Medulla oblongata (tissue), 1 donor: ENCODE data around the gene TP53RK.
"Not testable (repeated sequence)": the region's sequence is repeated elsewhere in the genome, so short reads cannot be mapped to it uniquely, and the experiment has no call there.

Source experiments
- DNase-seq: peaks from one replicate; pipeline ENCODE4 v3.0.0-alpha.2; 2015; ENCODE audit errors: extremely low spot score

Gene TP53RK

DNA sequence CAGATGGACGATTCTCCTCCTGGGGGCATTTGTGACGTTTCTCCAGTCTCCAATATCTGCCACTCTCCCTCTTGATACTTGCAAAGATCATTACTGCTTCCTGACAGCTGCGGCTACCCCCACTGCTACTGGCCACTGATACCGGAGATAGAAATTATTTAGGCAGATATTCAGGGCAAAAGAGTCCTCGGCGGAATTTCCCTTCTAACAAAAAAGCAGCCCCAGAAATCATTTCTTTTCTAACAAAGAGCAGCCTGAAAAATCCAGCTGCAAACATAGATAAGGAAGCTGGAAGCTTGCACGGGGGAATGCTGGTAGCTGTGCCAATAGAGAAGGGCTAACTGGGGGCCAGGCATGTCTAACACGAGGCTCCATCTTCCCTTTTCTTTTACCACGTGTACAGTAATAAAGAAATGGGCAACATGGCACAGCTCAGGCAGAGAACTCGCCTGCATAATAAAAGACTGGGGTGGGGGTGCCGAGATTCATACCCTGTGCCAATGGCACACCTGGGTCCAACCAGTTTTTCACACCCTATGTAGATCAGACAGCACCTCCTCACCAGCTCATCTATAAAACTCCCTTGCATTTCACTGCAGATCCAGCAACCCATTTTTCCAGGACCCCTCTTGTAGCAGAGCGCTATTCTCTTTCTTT, 6.1 kb downstream of the TP53RK start:
- DNase-seq, result no peak

DNA sequence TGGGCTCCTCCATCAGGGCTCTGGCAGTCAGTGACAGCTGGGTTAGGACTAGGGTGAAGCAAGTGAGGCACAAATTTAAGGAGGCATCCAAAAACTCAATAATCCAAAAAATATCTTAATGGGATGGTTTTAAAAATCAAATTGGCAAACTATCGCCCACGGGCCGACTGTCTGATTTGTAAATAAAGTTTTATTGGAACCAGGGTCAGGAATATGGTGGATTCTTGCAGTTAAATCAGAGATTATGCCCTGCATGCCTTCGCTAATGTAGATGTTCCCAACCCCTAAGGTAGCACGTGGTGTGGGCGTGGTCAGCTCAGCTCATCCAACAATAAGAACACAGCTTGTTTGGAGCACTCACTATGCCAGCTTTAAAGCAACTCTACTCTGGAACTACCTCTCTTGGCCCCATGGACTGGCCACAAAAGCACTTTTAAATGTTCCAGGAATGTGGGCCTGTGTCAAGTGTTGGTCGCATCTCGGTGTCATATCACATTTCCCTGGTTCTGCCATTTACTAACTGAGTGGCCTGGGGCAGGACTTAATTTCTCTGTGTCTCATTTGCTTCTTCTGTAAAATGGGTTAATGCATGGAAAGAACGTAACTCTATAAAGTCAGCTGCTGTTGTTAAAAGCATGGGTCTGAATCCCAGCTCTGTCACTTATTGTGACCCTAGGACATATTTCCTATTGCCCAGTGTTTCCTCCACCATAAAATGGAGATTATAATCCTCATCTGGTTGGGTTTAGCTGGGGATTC, 7.0 kb downstream of the TP53RK start:
- DNase-seq, result no peak

DNA sequence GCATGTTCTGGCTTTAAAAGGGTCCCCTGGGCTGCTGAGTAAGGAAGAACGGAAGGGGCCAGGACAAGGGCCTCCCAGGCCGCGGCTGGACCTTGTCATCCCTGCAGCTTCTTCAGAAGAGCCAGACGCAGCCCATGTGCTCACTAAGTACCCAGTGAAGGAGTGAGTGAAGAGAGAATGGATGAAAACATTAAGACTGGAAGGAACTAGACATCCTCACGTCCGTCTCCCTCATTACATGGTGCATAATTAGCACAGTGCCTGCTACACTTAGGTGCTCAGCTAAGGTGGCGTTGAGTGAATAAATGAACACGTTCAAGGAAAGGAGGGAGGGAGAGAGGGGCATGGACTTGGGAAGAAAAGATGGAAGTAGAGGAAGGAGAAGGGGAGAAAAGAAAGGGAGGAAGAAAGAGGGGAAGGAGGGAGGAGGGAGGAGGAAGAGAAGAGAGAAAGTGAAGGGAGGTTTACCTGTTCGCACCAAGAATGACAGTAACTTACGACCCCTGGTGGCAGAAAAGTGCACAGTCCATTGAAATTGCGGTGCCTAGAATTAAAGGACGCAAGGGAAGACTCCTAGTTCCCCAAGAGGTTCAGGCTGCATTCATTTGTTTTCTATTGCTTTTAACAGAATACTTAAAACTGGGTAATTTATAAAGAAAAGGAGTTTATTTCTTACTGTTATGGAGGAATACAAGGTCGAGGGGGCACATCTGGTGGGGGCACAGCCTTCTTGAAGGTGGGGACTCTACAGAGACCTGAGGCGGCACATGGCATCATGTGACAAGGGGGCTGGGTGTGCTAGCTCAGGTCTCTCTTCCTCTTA, 8.0 kb downstream of the TP53RK start:
- DNase-seq, result peak; percentile 88

DNA sequence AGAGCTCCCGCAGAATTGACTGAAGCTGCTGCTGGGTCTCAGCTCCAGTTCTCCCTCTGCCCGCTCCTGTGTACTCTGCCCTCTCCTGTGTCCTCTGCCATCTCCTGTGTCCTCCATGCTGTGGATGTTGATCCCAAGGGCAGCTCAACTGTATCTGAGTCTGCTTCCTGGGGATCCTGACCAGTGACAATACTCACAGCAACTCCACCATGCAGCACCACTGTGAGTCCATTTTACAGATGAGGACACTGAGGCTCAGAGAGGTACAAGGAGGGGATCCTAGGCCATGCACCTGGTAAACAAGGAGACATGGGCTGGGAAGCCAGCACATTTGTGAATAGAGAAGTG, 8.6 kb downstream of the TP53RK start:
- no peak for DNase-seq

DNA sequence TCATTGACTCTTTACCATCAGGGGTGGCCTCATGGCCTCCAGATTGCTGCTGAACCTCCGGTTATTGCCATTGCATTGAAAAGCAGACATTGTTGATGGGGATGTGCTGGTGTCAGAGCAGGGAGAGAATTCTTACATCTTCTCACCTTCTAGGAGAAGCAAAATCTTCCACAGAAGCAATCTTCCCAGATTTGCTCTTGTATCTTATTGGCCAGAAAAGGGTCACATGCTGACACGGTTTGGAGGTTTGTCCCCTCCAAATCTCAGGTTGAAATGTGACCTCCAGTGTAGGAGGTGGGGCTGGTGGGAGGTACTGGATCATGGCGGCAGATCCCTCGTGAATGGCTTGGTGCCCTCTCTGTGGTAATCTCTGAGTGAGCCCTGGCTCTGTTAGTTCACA, 10.7 kb downstream of the TP53RK start:
- DNase-seq, result no peak

DNA sequence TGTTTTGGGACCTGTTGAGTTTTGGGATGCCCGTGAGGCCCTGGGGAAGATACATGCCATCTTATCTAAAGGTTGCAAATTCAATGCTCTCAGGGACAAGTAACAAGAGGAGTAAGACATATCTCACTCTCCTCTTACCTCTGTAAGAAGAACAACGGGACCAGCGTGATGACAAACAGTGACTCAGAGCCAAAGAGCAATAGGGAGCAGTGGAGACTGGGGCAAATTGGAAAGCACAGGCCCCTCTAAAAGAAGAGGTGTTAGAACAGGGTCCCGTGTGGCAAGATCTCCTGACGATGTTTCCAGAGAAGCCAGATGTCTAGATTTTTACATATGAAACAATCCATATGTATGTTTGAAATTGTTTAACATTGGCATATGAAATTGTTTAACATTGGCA, 11.6 kb downstream of the TP53RK start:
- DNase-seq, result no peak

DNA sequence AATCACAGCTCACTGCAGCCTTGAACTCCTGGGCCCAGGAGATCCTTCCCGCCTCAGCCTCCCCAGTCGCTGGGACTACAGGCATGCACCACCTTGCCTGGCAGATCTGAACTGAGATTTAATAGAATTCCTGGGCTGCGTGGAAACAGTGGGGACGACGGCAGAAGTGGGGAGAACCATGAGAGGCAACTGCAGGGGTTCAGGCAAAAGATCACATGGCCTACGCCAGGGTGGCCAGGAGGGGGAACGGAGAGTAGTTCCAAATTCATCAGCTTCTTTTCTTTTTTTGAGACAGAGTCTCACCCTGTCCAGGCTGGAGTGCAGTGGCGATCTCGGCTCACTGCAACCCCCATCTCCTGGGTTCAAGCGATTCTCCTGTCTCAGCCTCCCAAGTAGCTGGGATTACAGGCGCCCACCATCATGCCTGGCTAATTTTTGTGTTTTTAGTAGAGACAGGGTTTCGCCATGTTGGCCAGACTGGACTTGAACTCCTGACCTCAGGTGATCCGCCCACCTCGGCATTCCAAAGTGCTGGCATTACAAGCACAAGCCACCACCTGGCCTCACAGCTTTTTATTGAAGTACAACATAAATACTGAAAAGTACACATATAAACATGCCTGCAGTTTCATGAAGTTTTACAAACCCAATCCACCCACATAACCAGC, 12.5 kb downstream of the TP53RK start:
- not testable (repeated sequence) for DNase-seq

DNA sequence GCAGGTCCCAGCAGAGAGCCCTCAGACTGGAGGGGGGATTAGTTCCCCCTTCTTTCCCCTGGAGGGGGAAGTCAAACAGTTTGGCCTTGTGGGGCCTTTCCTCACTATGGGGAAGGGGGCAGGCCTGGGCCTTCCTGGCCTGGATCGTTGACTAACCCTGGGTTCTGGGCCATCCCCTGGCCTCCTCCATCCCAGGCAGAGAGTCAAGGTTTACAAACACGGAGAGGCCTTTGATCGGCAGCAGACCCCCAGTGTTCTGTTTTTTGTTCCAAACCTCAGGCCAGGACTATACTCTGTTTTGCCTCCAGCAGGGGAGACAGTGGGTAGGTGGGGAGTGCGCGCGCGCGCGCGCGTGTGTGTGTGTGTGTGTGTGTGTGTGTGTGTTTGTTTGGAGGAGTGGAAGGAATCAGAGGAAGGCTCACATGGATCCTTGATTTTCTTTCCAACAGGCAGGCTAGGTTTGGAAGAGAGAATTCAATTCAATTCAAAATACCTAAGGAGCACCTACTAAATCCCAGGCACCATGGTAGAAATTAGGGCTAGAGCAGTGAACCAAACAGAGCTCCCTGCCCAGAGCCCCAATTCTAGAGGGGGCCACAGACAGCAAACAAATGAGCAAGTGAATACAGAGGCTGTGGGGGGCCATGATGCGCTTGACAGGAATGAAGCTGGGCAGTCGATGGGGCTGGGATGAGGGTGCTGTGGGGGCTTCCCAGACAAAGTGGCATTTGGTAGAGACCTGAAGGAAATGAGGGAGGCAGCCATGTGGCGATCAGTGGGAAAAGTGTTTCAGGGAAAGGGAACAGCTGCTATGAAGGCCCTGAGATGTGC, 14.8 kb downstream of the TP53RK start:
- DNase-seq, result no peak

DNA sequence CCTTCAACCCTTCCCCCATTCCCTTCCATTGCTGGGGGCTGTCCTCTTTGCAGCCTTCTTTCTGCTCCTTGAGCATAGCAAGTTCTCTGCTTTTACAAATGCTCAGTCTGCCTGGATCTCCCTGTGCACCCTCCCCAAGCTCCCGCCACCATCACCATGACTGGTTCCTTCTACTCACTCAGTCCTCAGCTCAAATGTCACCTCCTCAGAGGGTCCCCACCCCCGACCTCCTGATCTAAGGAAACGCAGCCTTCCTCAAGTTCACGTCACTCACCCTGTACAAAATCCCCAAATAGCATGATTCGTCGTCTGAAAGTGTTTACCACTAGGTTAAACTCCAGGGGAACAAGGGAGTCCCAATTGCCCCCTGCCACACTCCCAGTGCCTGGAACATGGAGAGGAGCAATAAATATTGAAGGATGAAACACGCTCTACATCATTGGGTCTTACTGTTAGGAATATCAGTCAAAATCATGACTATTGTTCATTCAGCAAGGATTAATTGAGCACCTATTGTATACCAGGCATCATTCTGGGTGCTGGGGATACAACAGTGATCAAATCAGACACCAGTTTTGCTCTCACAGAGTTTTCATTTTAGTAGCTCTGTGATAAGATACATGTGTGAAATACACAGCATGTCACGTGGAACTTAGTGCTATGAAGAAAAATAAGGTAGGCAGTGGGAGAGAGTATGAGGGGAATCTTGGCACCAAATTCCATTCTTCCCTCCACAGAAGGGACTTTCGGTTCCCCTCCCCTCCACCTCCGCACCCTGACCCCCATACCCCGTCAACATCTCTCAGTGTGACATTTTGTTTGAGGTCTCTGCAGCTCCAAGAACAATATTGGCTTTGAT, 15.6 kb downstream of the TP53RK start:
- DNase-seq, result no peak

DNA sequence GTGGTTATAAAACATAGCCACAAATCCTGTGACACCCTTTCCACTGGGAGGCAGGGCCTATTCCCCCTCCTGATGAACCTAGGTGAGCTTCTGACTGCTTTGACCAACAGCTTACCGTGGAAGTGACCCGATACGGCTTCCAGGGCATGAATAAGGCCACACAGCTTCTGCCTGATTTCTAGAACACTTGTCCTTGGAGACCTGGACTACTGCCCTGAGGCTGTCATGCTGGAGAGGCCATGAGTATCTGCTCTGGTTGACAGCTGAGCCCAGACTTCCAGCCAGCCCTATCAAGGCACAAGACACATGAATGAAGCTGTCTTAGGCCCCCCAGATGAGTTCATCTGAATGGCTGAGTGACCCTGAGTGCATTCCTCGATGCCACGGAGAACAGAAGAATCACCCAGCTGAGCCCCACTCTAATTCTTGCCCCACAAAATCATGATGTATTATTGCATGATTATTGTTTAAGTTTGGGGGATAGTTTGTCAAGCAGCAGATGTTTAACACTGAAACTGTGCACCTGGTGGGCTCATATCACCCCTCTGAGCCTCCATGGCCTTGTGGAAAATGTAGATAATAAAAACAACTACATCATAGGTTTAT, 16.6 kb downstream of the TP53RK start:
- no peak for DNase-seq

DNA sequence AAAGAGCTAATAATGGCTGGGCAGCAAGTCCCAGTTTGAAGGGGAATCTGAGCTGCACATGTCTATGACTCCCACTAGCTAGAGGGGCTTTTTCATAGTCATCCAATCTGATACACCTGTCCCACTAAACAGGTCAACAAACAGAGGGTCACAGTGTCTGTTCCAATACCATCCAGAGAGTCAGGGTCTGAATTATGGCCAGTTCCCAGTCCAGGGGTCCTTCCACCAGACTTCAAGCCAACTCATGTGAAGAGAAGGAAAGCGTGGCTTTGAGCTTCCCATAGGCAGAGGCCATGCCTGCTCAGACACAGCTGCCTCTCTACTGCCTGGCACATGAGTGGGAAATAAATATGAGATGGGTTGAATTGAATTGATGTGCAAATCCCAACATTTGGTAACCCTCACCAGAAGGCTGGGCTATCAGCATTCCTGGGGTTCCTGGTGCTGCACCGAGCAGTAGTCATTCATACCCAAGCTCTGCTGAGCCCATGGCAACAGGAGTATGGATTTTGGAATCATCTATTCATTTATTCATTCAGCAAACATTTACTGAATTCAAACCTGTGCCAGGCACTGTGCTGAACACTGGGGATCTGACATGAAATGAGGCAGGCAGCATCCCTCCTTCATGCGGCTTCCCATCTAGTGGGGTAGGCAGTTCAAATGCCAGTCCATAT, 17.2 kb downstream of the TP53RK start:
- no peak for DNase-seq

DNA sequence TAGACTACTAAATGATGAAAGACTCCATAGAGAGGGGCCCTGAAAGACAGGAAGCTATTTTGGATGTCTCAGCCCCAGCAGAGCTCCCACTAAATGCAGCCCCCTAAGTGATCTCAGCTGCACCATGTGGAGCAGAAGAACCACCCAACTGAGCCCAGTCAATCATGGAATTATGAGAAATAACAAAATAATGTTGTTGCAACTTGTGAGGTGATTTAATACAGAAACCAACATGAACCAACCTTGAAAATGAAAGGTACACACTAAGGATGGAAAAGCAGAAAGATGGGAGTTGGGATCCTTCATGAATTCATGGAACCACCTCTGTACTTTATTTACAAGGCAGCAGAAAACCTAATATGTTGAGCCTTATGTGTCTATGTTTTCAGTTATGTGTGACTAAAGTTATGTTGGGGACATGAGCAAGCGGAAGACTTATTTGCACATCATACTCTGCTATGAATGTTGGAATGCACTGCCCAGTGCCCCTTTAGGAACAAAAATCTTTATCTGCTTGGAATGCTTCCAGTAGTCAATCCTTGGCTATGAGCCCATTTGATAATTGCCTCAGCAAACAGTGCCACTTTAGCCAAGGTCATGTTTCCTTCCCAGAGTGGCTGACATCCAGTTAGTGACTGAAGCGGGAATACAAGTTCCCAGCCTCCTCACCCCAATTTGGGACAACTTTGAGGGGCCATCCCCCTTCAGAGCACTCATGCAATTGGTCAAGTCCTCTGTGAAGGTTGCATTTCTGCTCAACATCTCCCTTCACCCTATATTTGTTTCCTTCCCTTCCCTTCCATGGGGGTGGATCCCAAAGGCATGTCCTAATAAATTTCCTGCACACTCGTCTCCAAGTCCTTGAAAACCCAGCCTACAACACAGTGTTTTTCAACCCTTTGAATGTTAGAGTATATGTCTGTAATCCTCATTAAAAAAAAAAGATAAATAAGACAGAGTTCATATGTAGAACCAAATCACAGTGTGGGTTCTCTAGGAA, 18.4 kb downstream of the TP53RK start:
- no peak for DNase-seq

DNA sequence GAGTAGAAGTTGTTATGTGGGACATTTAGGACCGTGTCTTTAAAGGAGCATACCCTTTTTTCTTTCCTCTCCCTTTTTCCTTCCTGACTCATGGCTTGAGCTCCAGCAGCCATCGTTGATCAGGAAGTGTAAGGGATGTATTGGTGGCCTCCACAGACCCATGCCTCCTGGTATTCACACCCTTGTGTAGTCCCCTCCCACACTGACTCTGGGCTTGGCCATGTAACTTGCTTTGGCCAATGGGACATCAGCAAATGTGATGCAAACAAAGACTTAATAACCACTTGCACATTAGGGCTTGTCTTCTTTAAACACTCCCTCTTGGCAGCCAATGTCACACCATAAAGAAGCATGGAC, 19.0 kb downstream of the TP53RK start:
- DNase-seq, result no peak

DNA sequence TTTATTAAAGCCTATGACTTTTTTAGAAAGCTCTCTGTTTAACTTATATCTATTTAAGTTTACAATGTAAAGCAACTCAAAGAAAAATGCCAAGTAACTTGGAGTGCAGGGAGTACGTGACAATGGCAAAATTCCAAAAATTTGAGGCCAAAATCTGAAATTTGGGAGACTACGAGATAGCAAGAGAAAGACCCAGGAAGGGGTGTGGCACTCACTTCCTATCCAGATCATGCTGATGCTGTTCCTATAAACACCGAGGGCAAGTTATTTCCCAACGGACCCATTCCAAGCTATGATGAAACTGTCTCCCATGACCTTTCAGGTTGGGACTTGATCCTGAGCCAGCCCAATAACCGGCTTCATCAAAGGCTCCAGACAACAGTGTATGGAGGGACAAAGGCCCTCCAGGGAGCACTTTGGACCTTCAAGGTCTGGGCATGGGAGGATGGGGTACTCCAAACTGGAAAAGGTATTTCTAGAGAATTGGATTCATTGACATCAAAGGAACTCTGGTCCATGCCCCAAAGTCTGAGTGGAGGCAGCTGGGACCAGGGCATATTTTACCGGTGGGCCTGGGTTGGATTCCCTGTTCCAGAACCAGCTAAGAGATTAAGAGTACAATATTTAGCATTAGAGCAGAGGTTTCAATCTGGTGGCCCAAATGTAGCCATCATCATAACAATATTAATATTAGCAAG, 22.3 kb downstream of the TP53RK start:
- DNase-seq, result no peak

DNA sequence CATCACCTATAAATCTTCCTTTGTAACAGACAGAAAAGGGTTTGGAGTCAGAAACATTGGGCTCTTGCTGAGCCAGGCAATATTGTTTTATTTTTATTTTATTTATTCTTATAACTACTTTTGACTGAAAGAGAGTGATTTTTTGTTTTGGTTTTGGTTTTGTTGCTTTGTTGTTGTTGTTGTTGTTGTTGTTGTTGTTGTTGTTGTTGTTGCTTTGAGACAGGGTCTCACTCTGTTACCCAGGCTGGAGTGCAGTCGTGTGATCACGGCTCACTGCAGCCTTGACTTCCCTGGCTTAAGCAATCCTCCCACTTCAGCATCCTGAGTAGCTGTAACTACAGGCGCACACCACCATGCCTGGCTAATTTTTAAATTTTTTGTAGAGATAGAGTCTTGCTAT, 22.9 kb downstream of the TP53RK start:
- no peak for DNase-seq

DNA sequence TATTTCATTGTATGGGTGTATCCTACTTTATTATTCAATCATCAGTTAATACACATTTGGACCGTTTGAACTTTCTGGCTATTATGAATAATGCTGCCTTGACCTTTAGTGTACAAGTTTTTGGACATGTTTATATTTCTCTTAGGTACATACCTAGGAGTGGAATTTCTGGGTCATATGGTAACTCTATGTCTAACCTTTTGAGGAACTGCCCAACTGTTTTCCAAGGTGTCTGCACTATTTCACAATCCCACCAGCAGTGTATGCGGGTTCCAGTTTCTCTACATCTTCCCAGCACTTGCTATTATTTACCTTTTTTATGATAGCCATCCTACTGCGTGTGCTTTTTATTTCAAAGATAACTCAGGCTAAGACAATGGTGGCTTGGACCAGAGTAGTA, 23.6 kb downstream of the TP53RK start:
- no peak for DNase-seq

DNA sequence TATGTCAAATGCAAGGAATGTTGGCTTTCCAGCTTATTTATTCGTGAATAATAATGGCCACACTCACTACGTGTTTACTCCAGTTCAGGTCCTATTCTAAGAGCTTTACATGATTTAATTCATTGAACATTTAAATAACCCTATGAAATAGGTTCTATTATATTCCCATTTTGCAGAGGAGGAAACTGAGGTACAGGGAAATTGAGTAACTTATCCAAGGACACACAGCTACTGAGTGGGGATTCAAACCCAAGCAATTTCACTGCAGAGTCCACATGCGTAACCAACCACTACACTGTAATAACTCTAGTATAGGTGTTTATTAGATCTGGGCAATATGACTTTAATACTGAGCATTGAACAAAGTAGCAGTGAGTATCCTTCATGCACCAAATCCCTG, 25.7 kb downstream of the TP53RK start:
- DNase-seq, result no peak

DNA sequence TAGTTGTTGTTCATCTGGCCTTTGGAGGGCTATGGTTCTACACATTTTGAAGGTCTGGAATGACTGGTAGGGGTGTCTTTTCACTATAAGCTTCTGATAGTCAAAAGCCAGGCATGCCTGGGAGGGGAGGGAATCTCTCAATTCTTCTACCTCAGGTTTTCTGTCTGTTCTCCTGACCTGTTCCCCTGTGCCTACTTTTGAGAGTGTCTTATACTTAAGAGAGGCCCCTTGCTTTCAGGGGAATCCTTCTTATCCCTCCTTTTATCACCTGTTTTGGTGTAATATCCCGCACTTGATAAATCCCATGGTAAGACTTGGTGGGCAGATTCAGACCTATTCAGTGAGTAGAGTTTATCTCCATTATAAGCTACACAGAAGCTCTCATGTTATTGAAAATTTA, 27.6 kb downstream of the TP53RK start:
- DNase-seq, result no peak
